DND-41 (cell line): ENCODE data around the gene PNMA8B.

Experiments used
- ATAC-seq: fragments of 200-7000 bp; cut with Tn5 transposase; 3 replicates; pipeline ENCODE4 v1.9.1; 2021; ENCODE audit warnings: low read depth; ENCODE audit not compliant: insufficient read depth
- DNase-seq: peaks from one replicate; pipeline ENCODE4 v3.0.0-alpha.2; 2020
- H2AFZ ChIP-seq: 2 replicates; pipeline ENCODE4 v1.6.0; 2012; ENCODE audit warnings: low read depth, low read length
- H3K27ac ChIP-seq: 2 replicates; pipeline ENCODE4 v1.5.1; 2012; ENCODE audit warnings: low read length, inconsistent platforms
- H3K27me3 ChIP-seq: fragments of 200-600 bp; sonication (generic); 2 replicates; pipeline ENCODE4 v1.6.0; 2012; ENCODE audit warnings: low read length, mild to moderate bottlenecking, inconsistent platforms; ENCODE audit not compliant: insufficient read depth, poor library complexity
- H3K36me3 ChIP-seq: 2 replicates; pipeline ENCODE4 v1.5.1; 2012; ENCODE audit warnings: low read length, inconsistent platforms; ENCODE audit not compliant: insufficient read depth
- H3K4me1 ChIP-seq: 2 replicates; pipeline ENCODE4 v1.5.1; 2012; ENCODE audit warnings: mild to moderate bottlenecking, low read length; ENCODE audit not compliant: insufficient read depth
- H3K4me2 ChIP-seq: 2 replicates; pipeline ENCODE4 v1.6.0; 2012; ENCODE audit warnings: mild to moderate bottlenecking, moderate library complexity, low read length, inconsistent platforms; ENCODE audit not compliant: insufficient read depth
- H3K4me3 ChIP-seq, 2 experiments: fragments of 200-600 bp in 1 of 2; shearing (Covaris generic) in 1 of 2; 2 replicates each; pipeline ENCODE4 v1.5.1; 2012 to 2016; ENCODE audit warnings: inconsistent platforms in 2 of 2, low read length in 2 of 2, mild to moderate bottlenecking in 2 of 2, low read depth in 1 of 2, moderate library complexity in 1 of 2
- H3K79me2 ChIP-seq: 2 replicates; pipeline ENCODE4 v1.6.0; 2012; ENCODE audit warnings: low read length, inconsistent platforms; ENCODE audit not compliant: insufficient read depth
- H3K9ac ChIP-seq: 2 replicates; pipeline ENCODE4 v1.6.0; 2012; ENCODE audit warnings: low read depth, mild to moderate bottlenecking, inconsistent platforms, low read length, moderate library complexity
- H3K9me3 ChIP-seq: 2 replicates; pipeline ENCODE4 v1.5.1; 2012; ENCODE audit warnings: low read length, moderate library complexity, mild to moderate bottlenecking, inconsistent platforms; ENCODE audit not compliant: insufficient read depth, severe bottlenecking
- H4K20me1 ChIP-seq: 2 replicates; pipeline ENCODE4 v1.6.0; 2012; ENCODE audit warnings: low read length; ENCODE audit not compliant: insufficient read depth
- EZH2 ChIP-seq: IDR thresholded peaks from 3 replicates; pipeline ENCODE4 v1.6.1; 2012; ENCODE audit warnings: borderline replicate concordance, low read depth, mild to moderate bottlenecking, moderate library complexity, low read length, inconsistent platforms; ENCODE audit not compliant: severe bottlenecking
- TF ChIP-seq, protein P1 (sequence below): IDR thresholded peaks from 2 replicates; pipeline ENCODE4 v1.5.1; 2012; ENCODE audit warnings: borderline replicate concordance, low read length, moderate library complexity, mild to moderate bottlenecking; ENCODE audit not compliant: poor library complexity, severe bottlenecking; ENCODE audit errors: extremely low read depth

The PNMA8B gene

DNA sequence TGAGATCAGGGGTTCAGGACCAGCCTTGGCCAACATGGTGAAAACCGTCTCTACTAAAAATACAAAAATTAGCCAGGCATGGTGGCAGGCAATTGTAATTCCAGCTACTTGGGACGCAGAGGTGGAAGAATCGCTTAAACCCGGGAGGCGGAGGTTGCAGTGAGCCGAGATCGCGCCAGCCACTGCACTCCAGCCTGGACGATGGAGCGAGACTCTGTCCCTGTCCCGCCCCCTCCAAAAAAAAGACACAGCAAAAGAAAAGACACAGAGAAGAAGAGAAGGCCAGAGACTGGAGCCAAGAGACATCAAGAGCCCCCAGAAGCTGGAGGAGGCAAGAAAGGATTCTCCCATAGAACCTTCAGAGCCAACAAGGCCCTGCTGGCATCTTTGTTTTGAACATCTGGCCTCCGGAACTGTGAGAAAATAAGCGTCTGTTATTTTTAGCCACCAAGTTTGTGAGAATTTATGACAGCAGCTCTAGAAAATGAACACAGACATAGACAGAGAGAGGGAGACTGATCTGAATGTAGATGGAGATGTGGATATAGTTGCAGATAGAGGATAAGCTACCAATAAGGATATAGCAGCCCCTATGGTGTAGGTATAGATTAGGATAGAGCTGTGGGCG lies 25.7 kb upstream of the PNMA8B start:
- Histone ChIP-seq H3K9ac (no peak overlapping the region), H3K4me2 (no peak overlapping the region), H3K4me3 (no peak overlapping the region), H3K79me2 (no peaks in the 10 kb centered on the region), H3K27ac (no peak overlapping the region), H3K9me3 (peaks cover 3% of the 10 kb centered on the region), H3K4me1 (no peaks in the 10 kb centered on the region), H3K36me3 (no peaks in the 10 kb centered on the region), H2AFZ (no peak overlapping the region), H4K20me1 (no peaks in the 10 kb centered on the region), H3K27me3 (no peaks in the 10 kb centered on the region)
- TF ChIP-seq, protein P1, sequence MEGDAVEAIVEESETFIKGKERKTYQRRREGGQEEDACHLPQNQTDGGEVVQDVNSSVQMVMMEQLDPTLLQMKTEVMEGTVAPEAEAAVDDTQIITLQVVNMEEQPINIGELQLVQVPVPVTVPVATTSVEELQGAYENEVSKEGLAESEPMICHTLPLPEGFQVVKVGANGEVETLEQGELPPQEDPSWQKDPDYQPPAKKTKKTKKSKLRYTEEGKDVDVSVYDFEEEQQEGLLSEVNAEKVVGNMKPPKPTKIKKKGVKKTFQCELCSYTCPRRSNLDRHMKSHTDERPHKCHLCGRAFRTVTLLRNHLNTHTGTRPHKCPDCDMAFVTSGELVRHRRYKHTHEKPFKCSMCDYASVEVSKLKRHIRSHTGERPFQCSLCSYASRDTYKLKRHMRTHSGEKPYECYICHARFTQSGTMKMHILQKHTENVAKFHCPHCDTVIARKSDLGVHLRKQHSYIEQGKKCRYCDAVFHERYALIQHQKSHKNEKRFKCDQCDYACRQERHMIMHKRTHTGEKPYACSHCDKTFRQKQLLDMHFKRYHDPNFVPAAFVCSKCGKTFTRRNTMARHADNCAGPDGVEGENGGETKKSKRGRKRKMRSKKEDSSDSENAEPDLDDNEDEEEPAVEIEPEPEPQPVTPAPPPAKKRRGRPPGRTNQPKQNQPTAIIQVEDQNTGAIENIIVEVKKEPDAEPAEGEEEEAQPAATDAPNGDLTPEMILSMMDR, result no peak
- no peak for TF ChIP-seq EZH2
- DNase-seq (no peak), ATAC-seq (no peak)

DNA sequence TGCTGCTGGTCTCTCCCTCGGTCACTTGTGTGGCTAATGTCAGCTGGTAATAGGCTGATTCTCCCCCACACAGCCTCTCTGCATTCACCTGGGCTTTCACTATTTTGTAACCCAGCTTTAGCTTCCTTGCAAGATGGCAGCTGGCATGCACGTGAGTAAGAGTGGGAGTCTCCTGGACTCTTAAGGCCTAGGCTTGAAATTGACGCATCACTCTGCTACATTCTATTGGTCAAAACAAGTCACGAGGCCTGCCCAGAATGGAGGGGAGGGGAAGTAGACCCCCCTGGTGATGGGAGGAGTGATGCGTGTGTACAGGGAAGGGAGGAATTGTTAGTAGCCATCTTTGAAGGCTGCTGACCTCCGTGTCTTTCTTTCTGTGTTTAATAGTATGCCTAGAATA lies 24.9 kb upstream of the PNMA8B start:
- peaks cover 3% of the 10 kb centered on the region for H3K9me3 ChIP-seq
- H4K20me1 ChIP-seq, result no peaks in the 10 kb centered on the region
- H3K4me3 ChIP-seq, result no peak overlapping the region
- no peak overlapping the region for H3K4me2 ChIP-seq
- no peak overlapping the region for H3K27ac ChIP-seq
- H3K9ac ChIP-seq, result no peak overlapping the region
- no peak for DNase-seq
- H3K79me2 ChIP-seq, result no peaks in the 10 kb centered on the region
- no peaks in the 10 kb centered on the region for H3K36me3 ChIP-seq
- H3K27me3 ChIP-seq, result no peaks in the 10 kb centered on the region
- ATAC-seq, result no peak
- H2AFZ ChIP-seq, result no peak overlapping the region
- TF ChIP-seq, protein P1, result no peak
- no peak for TF ChIP-seq EZH2
- no peaks in the 10 kb centered on the region for H3K4me1 ChIP-seq

DNA sequence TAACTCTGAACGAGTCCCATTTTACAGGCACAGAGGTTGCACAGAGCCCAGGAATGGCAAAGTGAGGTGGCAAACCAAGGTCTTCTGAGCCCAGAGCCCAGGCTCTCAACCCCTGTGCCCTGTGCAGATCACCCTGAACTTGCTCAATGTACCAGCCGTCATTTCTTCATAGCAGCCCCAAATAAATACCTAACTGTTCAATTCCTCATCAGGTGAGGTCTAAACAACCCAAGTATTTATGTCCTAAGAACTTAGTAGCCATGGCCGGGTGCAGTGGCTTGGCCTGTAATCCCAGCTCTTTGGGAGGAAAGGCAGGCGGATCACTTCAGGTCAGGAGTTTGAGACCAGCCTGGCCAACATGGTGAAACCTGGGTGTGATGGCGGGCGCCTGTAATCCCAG lies 21.8 kb upstream of the PNMA8B start:
- Histone ChIP-seq H4K20me1 (no peaks in the 10 kb centered on the region), H3K9ac (no peak overlapping the region), H3K4me2 (no peak overlapping the region), H3K4me1 (no peaks in the 10 kb centered on the region), H3K9me3 (no peaks in the 10 kb centered on the region), H3K4me3 (no peak overlapping the region), H3K27me3 (no peaks in the 10 kb centered on the region), H3K27ac (no peak overlapping the region), H3K79me2 (no peaks in the 10 kb centered on the region), H3K36me3 (no peaks in the 10 kb centered on the region), H2AFZ (no peak overlapping the region)
- ATAC-seq (no peak), DNase-seq (no peak)
- TF ChIP-seq, protein P1, result no peak
- TF ChIP-seq EZH2, result no peak
